GM15510 (cell line): ENCODE measurements around the gene TAF9B.

ENCODE experiments used
- POLR2A ChIP-seq: IDR thresholded peaks from 3 replicates; pipeline ENCODE4 v1.6.1; 2011; ENCODE audit warnings: borderline replicate concordance; ENCODE audit not compliant: insufficient read length; ENCODE audit errors: extremely low read depth

TAF9B gene

DNA sequence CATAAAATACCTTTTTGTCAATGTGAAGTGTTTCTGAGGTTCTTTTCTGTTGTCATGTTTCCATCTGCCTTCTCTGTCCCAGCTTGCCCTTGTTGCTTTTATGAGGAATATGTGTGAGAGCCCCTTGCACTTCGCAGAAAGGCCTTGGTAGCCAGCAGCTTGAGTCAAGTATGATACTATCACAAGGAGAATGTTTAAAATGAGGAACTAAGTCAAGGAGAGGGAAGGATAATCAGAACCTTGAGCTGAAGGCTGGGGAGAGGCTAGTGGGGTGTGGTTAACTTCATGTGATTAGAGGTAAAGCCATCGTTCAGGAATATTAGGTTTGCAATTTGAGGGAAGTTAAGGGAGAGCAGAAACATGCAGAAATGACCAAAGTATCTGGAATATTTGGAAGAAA lies 22.7 kb downstream of the TAF9B start:
- no peak for TF ChIP-seq POLR2A

GRCh38 chrX:78116365-78116764 lies 23.1 kb downstream of the TAF9B start:
- TF ChIP-seq POLR2A: no peak

DNA sequence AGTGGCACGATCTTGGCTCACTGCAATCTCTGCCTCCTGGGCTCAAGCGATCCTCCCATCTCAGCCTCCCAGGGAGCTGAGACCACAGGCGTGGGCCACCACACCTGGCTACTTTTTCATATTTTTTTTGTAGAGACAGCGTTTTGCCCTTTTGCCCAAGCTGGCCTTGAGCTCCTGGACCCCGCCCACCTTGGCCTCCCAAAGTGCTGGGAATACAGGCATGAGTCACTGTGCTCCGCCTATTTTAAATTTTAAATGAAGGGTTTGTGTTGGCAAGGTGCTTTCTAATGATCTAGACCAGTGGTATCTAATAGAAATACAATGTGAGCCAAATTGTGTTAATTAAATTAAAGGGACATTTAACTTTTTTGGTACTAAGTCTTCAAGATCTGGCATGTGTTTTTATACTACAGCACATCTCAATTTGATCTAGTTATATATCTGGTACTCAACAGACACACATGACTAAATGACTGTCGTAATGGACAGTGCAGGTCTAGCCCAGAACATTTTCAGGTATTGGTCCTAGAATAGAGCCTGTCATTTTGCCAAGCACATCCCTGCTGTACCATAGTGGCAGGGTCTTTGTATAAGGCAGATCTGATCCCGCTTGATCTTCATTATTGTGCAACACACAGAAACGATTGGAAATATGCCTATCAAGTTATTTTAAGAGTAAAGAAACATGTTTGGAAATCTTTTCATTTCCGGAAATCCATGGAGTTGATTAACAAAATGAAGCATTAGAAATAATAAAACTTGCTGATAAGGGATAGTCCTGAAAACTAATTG lies 28.1 kb downstream of the TAF9B start:
- no peak for TF ChIP-seq POLR2A

DNA sequence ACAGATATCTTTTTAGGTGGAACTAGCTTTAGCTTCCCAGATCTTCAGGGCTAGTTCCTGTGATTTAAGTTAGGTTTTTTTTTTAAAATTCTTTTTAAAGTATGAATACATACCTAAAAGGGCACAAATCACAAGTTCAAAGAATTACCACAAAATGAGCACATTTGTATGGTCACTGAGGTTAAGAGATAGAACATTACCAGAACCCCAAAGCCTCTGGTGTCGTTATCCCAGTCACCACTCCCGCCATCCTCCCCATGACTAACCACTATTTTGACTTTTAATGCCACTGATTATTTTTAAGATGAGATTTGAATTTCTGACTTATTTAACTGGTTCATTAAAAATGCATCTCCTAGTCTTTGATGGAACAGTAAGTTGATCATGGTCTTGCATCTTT lies 30.0 kb downstream of the TAF9B start:
- TF ChIP-seq POLR2A: no peak

DNA sequence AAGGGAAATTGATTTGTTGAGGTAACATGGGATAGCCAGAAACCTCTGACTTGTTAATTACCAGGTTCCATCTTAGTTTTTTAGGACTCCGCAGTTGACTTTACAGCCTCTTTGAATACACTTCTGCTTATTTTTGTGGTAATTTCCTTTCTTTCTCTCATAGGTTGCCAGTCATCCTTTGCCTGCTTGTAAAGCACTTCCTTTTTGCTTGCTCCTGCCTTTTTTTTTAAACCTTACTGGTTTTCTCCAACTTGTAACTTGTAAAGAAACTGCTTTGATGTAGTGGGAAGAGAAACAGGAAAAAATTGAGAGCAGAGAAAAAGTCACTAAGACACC lies 32.8 kb downstream of the TAF9B start:
- TF ChIP-seq POLR2A: no peak

DNA sequence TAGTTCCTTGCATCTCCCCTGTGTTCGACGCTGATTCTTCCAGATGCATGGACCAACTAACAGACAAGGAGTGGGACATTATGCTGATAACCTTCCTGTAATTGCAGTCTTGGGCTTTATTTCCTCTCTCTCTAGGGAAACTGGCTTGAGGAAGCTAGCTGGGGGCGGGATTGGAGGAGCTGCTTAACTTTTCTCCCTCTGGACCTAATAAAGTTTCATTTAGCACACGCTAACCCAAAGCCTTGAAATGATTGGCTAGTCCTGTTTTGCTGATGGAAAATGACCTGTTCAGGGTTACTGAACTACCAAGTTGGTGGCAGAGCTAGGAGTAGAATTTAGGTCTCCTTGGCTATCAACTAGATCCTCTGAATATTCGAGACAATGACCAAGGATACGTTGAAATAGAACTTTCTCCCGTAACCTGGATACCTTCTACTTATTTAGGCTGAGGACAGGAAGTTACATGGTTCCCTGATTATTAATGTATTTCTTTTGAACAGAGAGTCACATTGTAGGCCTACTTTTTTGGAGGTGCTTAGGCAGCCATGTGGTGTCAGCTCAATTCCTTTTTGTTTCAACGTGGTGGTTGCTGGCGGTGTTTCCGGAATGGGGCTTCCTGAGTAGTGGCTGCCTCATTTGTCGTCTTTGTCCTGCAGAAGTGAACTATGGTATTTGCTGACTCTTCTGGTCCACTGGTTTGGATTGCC lies 33.4 kb downstream of the TAF9B start:
- no peak for TF ChIP-seq POLR2A

DNA sequence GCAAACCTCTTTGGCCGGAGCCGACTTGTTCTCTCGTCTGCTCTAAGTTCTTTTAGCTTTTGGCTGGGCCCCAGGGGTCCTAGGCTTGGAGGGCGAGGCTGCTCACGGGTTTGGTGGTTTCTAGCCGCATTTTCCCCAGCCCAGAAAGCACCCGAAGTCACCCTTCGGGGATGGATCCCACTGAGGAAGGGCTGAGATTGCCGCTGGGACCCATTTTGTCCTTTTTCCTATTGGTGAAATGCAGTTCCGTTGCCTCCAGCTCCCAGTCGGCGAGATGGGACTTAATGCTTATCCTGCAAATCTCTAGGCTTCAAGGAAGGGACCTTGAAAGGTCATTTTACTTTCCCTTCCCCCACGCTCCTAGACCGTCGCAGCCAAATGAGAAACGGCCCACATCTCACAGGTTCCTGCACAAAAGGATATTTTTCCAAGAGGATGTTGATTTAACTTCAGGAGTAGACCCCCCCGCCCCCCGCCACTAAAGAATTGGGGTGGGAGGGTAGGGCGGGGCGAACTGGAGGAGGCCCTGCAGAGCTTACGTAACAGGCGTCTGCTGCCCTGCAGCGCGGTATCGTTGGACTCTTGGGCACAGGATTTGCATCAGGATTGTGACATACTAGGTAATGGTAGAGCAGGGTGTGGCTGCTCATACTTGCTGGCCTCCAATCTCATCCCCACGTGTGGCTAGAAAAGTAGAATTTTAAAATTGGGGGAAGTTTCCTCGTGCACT lies 34.8 kb downstream of the TAF9B start:
- no peak for TF ChIP-seq POLR2A

- TF ChIP-seq POLR2A: peak; percentile 85
Observed at GRCh38 chrX:78103623-78104446, 35.6 kb downstream of the TAF9B start, which contains the start of gene PGK1. PGK1 (plus strand) TSS chrX:78104248; CDS start chrX:78104341, 93 bp downstream.

- TF ChIP-seq POLR2A: no peak
Observed at GRCh38 chrX:78103001-78103622, 36.3 kb downstream of the TAF9B start.

GRCh38 chrX:78102091-78102490 lies 37.4 kb downstream of the TAF9B start:
- no peak for TF ChIP-seq POLR2A

DNA sequence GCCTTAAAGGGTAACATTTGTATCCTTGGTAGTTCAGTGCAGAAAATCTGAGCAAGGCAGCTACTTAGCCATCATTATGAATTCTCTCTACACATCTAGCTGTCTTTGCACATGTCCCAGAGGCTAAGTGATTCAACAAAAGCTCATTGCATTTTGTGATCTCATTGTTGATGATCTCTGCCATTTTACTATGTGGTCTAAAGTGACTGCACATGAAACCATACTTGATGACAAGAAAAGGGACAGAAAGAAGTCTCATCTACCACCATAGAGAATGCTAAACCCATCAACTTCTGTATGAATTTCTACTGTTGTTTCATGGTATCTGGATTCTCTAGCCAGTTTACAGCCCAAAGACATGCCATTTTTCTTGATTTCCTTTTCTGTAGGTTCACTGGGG lies 41.3 kb downstream of the TAF9B start:
- TF ChIP-seq POLR2A: no peak

GRCh38 chrX:78092296-78092695 lies 47.2 kb downstream of the TAF9B start:
- TF ChIP-seq POLR2A: no peak
